K562 (cell line): ENCODE measurements around the gene GMPR2.
A peak's percentile ranks its signal among the peaks of the same experiment; 100 is the strongest.

ENCODE experiments used
- ATF2 ChIP-seq: sonication (generic); formaldehyde crosslinking; IDR thresholded peaks from 2 replicates; pipeline ENCODE4 v1.8.1; 2022; ENCODE audit warnings: missing genetic modification reagents
- CEBPB ChIP-seq: fragments of 450-650 bp; IDR thresholded peaks from 2 replicates; pipeline ENCODE4 v1.6.1; 2016; ENCODE audit warnings: missing genetic modification characterization, missing compliant biosample characterization
- CREB3 ChIP-seq: fragments of 450-650 bp; conservative IDR thresholded peaks from 2 replicates; pipeline ENCODE4 v1.6.1; 2016; ENCODE audit warnings: missing genetic modification characterization, low read depth, mild to moderate bottlenecking, missing compliant biosample characterization, moderate library complexity
- CTCF ChIP-seq, 3 experiments: IDR thresholded peaks in 2 of 3; conservative IDR thresholded peaks in 1 of 3; 2 replicates each; pipeline ENCODE4 v1.5.1; 2011 to 2012; ENCODE audit warnings: low read length in 3 of 3, mild to moderate bottlenecking in 3 of 3, control low read depth in 2 of 3, improper control_type of control experiment in 1 of 3, inconsistent platforms in 1 of 3, low read depth in 1 of 3, mixed read lengths in 1 of 3, moderate library complexity in 1 of 3; ENCODE audit not compliant: insufficient read depth in 2 of 3
- GATA2 ChIP-seq: sonication (generic); formaldehyde crosslinking; IDR thresholded peaks from 2 replicates; pipeline ENCODE4 v1.4.0; 2020; ENCODE audit warnings: mild to moderate bottlenecking, missing genetic modification reagents
- JUN ChIP-seq, 2 experiments: sonication (generic) in 1 of 2; formaldehyde crosslinking in 1 of 2; IDR thresholded peaks; 2 replicates each; pipeline versions ENCODE4 v1.6.1 to v1.8.0; 2012 to 2022; ENCODE audit warnings: borderline replicate concordance in 2 of 2, mild to moderate bottlenecking in 2 of 2, improper control_type of control experiment in 1 of 2, low read depth in 1 of 2, low read length in 1 of 2, missing genetic modification reagents in 1 of 2
- PHF8 ChIP-seq: fragments of 200-600 bp; sonication (generic); IDR thresholded peaks from 2 replicates; pipeline ENCODE4 v1.6.1; 2012; ENCODE audit warnings: mixed run types, mild to moderate bottlenecking, inconsistent platforms, low read length, moderate library complexity, borderline replicate concordance
- POLR2A ChIP-seq: fragments of 450-650 bp; conservative IDR thresholded peaks from 2 replicates; pipeline ENCODE4 v1.6.1; 2016
- SIN3A ChIP-seq, 2 experiments: fragments of 150-350 bp in 1 of 2; IDR thresholded peaks; 2 replicates each; pipeline ENCODE4 v1.6.1; 2011 to 2016; ENCODE audit warnings: borderline replicate concordance in 2 of 2, low read depth in 2 of 2, low read length in 2 of 2, mild to moderate bottlenecking in 2 of 2, moderate library complexity in 2 of 2; ENCODE audit not compliant: control insufficient read depth in 1 of 2
- YY1 ChIP-seq, 3 experiments: IDR thresholded peaks; 2 replicates each; pipeline ENCODE4 v1.6.1; 2011; ENCODE audit warnings: low read length in 2 of 3, mild to moderate bottlenecking in 2 of 3, moderate library complexity in 2 of 3, borderline replicate concordance in 1 of 3, control low read depth in 1 of 3, low read depth in 1 of 3; ENCODE audit not compliant: insufficient read depth in 3 of 3, insufficient replicate concordance in 2 of 3, control insufficient read depth in 1 of 3, insufficient read length in 1 of 3; ENCODE audit errors: extremely low read depth in 1 of 3
- ZBTB40 ChIP-seq, 2 experiments: fragments of 450-650 bp in 1 of 2; sonication (generic) in 1 of 2; formaldehyde crosslinking in 1 of 2; IDR thresholded peaks; 2 replicates each; pipeline versions ENCODE4 v1.7.1 to v1.9.0; 2016 to 2022; ENCODE audit warnings: inconsistent platforms in 1 of 2, mild to moderate bottlenecking in 1 of 2, missing genetic modification reagents in 1 of 2
- ZFP1 ChIP-seq: fragments of 450-650 bp; formaldehyde crosslinking; IDR thresholded peaks from 2 replicates; pipeline ENCODE4 v1.4.0; 2020; ENCODE audit warnings: mild to moderate bottlenecking, mixed read lengths

- TF ChIP-seq YY1 (IDR thresholded peaks at IDR 0.05; ENCODE audit: borderline replicate concordance in 1 of 3, control insufficient read depth in 1 of 3, extremely low read depth in 1 of 3, insufficient read depth in 3 of 3, insufficient read length in 1 of 3, insufficient replicate concordance in 2 of 3, low read depth in 1 of 3, low read length in 2 of 3) (peak in 2 of 3 experiments; percentile 63 to 65), SIN3A (IDR thresholded peaks at IDR 0.05; ENCODE audit: borderline replicate concordance in 2 of 2, control insufficient read depth in 1 of 2, low read depth in 2 of 2, low read length in 2 of 2) (peak; percentile 99 to 100), PHF8 (peak; percentile 70; the same call in 1 of the 2 replicates), JUN (IDR thresholded peaks at IDR 0.05; ENCODE audit: borderline replicate concordance, low read depth, low read length) (peak; percentile 76; the same call in 1 of the 2 replicates), JUN (CRISPR knock-in tag; IDR thresholded peaks at IDR 0.05; ENCODE audit: borderline replicate concordance) (no peak), POLR2A (peak; percentile 88), CREB3 (tag) (no peak), ATF2 (CRISPR knock-in tag) (no peak), CTCF (IDR thresholded peaks at IDR 0.05 in 2 of 3, conservative IDR thresholded peaks at IDR 0.05 in 1 of 3; ENCODE audit: insufficient read depth in 2 of 3, low read depth in 1 of 3, low read length in 3 of 3) (no peak), ZBTB40 (IDR thresholded peaks at IDR 0.05) (peak; percentile 99), ZBTB40 (CRISPR knock-in tag; IDR thresholded peaks at IDR 0.05) (no peak), GATA2 (CRISPR knock-in tag) (no peak), CEBPB (tag) (no peak), ZFP1 (CRISPR knock-in tag) (no peak)
Measured at GRCh38 chr14:24188251-24189058, 44.3 kb upstream of the GMPR2 start, which contains the start of gene IPO4.
